Endodermal cell (in vitro differentiated cells): Measurements from ENCODE around the gene TMEM134. TPM values are rescaled to one million over a fixed set of nuclear protein-coding genes. Genes with fewer than 3 reads are reported as not detected.
A peak's percentile ranks its signal among the peaks of the same experiment; 100 is the strongest.

Experiments used
- DNase-seq: peaks from one replicate; pipeline ENCODE4 v3.0.0-alpha.2; 2017
- H3K27ac ChIP-seq: 2 replicates; pipeline ENCODE4 v1.5.1; 2013; ENCODE audit warnings: mild to moderate bottlenecking, low read depth, low read length, moderate library complexity
- H3K27me3 ChIP-seq: 2 replicates; pipeline ENCODE4 v1.6.1; 2013; ENCODE audit warnings: mild to moderate bottlenecking, low read length, moderate library complexity; ENCODE audit not compliant: insufficient read depth, control insufficient read depth, poor library complexity, severe bottlenecking
- H3K36me3 ChIP-seq: 2 replicates; pipeline ENCODE4 v1.7.0; 2013; ENCODE audit warnings: mild to moderate bottlenecking, low read length, moderate library complexity; ENCODE audit not compliant: control insufficient read depth, insufficient read depth
- H3K4me1 ChIP-seq: one replicate; pipeline ENCODE4 v1.7.0; 2013; ENCODE audit warnings: low read length; ENCODE audit not compliant: control insufficient read depth, insufficient read depth
- H3K4me3 ChIP-seq: 2 replicates; pipeline ENCODE4 v1.5.1; 2013; ENCODE audit warnings: mild to moderate bottlenecking, low read length, moderate library complexity
- H3K9ac ChIP-seq: 2 replicates; pipeline ENCODE4 v1.6.1; 2013; ENCODE audit warnings: mild to moderate bottlenecking, low read length, moderate library complexity; ENCODE audit not compliant: poor library complexity, severe bottlenecking; ENCODE audit errors: extremely low read depth
- H3K9me3 ChIP-seq: 2 replicates; pipeline ENCODE4 v1.6.1; 2013; ENCODE audit warnings: mild to moderate bottlenecking, low read length, moderate library complexity; ENCODE audit not compliant: control insufficient read depth
- H3K27ac Mint-ChIP-seq: 2 replicates; pipeline ENCODE4 v1.8.0; 2020; ENCODE audit warnings: mixed read lengths
- H3K27me3 Mint-ChIP-seq: 2 replicates; pipeline ENCODE4 v1.8.0; 2021; ENCODE audit warnings: mild to moderate bottlenecking, mixed read lengths; ENCODE audit not compliant: insufficient read depth
- H3K36me3 Mint-ChIP-seq: 2 replicates; pipeline ENCODE4 v1.8.0; 2020; ENCODE audit warnings: low read depth, mixed read lengths
- H3K4me1 Mint-ChIP-seq: 2 replicates; pipeline ENCODE4 v1.8.0; 2020; ENCODE audit warnings: mixed read lengths
- H3K4me3 Mint-ChIP-seq: 2 replicates; pipeline ENCODE4 v1.8.0; 2020; ENCODE audit warnings: mild to moderate bottlenecking, moderate library complexity, mixed read lengths
- H3K9me3 Mint-ChIP-seq: 2 replicates; pipeline ENCODE4 v1.8.0; 2020; ENCODE audit warnings: mild to moderate bottlenecking, mixed read lengths
- CTCF ChIP-seq: fragments of 200-600 bp; sonication (generic); conservative IDR thresholded peaks from 2 replicates; pipeline ENCODE4 v1.5.0; 2021; ENCODE audit warnings: antibody characterized with exemption, mild to moderate bottlenecking
- WGBS, 2 experiments: methylation state at CpG; one replicate each; pipeline versions ENCODE4 v1.1.5 to v1.1.7; 2013; ENCODE audit warnings: missing lambda C conversion rate in 2 of 2, mixed read lengths in 1 of 2; ENCODE audit not compliant: insufficient coverage in 1 of 2, insufficient read length in 1 of 2; 5-methylcytosine and 5-hydroxymethylcytosine counted together
- total RNA-seq, 2 donors: library from RNA; stranded (reverse); fragmentation: NEBNext Ultra II Directional in 1 of 2; extraction: Animal tissue kit (Norgen Biotek cat#: 25700) in 1 of 2; gene quantifications; 2 replicates in 1 of 2; 3 replicates in 1 of 2; pipeline ENCODE4 v1.2.1, GENCODE V29; 2021

Gene TMEM134
- total RNA-seq, 2 donors from 2014 or later, result 67.4 to 87.8 TPM

GRCh38 chr11:67435727-67436458 is 33.2 kb downstream of the TMEM134 start:
- H3K4me1 ChIP-seq, result no peaks in the 10 kb centered on the region
- DNase-seq, result no peak
- 89 to 93% methylated on average over 27 to 38 of the region's 38 CpGs for WGBS, 2 experiments
- peaks cover 46% of the 10 kb centered on the region for H3K36me3 ChIP-seq
- no peak overlapping the region for H3K27ac ChIP-seq
- Mint-ChIP-seq H3K27ac (peak overlapping the region; percentile 64), H3K4me3 (no peak overlapping the region), H3K9me3 (no peaks in the 10 kb centered on the region), H3K4me1 (peaks cover 3% of the 10 kb centered on the region), H3K27me3 (no peaks in the 10 kb centered on the region), H3K36me3 (peaks cover 36% of the 10 kb centered on the region)
- no peak overlapping the region for H3K4me3 ChIP-seq
- no peak overlapping the region for H3K9ac ChIP-seq
- TF ChIP-seq CTCF, result no peak
- H3K27me3 ChIP-seq, result no peaks in the 10 kb centered on the region
- no peaks in the 10 kb centered on the region for H3K9me3 ChIP-seq

- no peak for DNase-seq
- Mint-ChIP-seq H3K27ac (peak overlapping the region; percentile 64), H3K4me3 (no peak overlapping the region), H3K9me3 (no peaks in the 10 kb centered on the region), H3K36me3 (peaks cover 36% of the 10 kb centered on the region), H3K4me1 (peaks cover 3% of the 10 kb centered on the region), H3K27me3 (no peaks in the 10 kb centered on the region)
- Histone ChIP-seq H3K36me3 (peaks cover 46% of the 10 kb centered on the region), H3K27me3 (no peaks in the 10 kb centered on the region), H3K4me3 (no peak overlapping the region), H3K27ac (no peak overlapping the region), H3K9me3 (no peaks in the 10 kb centered on the region), H3K9ac (no peak overlapping the region), H3K4me1 (no peaks in the 10 kb centered on the region)
- WGBS, 2 experiments, result 93% methylated on average over 9 to 26 of the region's 26 CpGs
- no peak for TF ChIP-seq CTCF
Measured at GRCh38 chr11:67435031-67435726, 33.9 kb downstream of the TMEM134 start.

GRCh38 chr11:67434395-67434881 is 34.6 kb downstream of the TMEM134 start:
- DNase-seq, result no peak

More at GRCh38 chr11:67434395-67434881, 34.6 kb downstream of the TMEM134 start:
- Mint-ChIP-seq H3K9me3 (no peaks in the 10 kb centered on the region), H3K4me3 (no peak overlapping the region), H3K27ac (no peak overlapping the region), H3K4me1 (peaks cover 3% of the 10 kb centered on the region), H3K27me3 (no peaks in the 10 kb centered on the region), H3K36me3 (peaks cover 31% of the 10 kb centered on the region)
- Histone ChIP-seq H3K27ac (no peak overlapping the region), H3K4me1 (no peaks in the 10 kb centered on the region), H3K9me3 (no peaks in the 10 kb centered on the region), H3K9ac (no peak overlapping the region), H3K27me3 (no peaks in the 10 kb centered on the region), H3K4me3 (no peak overlapping the region), H3K36me3 (peaks cover 41% of the 10 kb centered on the region)
- TF ChIP-seq CTCF, result no peak
- 94 to 98% methylated on average over 13 to 23 of the region's 23 CpGs for WGBS, 2 experiments
